HepG2 (cell line): ENCODE measurements around the gene CIB1. TPM values are rescaled to one million over a fixed set of nuclear protein-coding genes. Genes with fewer than 3 reads are reported as not detected.

Source experiments
- CREB3 ChIP-seq: sonication (generic); formaldehyde crosslinking; IDR thresholded peaks from 2 replicates; pipeline ENCODE4 v1.5.0; 2020; ENCODE audit warnings: missing genetic modification reagents
- DZIP1 ChIP-seq: sonication (generic); formaldehyde crosslinking; IDR thresholded peaks from 2 replicates; pipeline ENCODE4 v1.5.0; 2020; ENCODE audit warnings: mild to moderate bottlenecking, missing genetic modification reagents
- GMEB1 ChIP-seq: sonication (generic); formaldehyde crosslinking; IDR thresholded peaks from 2 replicates; pipeline ENCODE4 v1.5.1; 2020; ENCODE audit warnings: missing genetic modification reagents, mild to moderate bottlenecking, borderline replicate concordance
- MAX ChIP-seq: IDR thresholded peaks from 2 replicates; pipeline ENCODE4 v1.6.1; 2012; ENCODE audit warnings: inconsistent platforms
- RCOR2 ChIP-seq: IDR thresholded peaks from 2 replicates; pipeline ENCODE4 v1.6.1; 2016; ENCODE audit warnings: missing biosample characterization, missing genetic modification reagents
- SETDB1 ChIP-seq: sonication (generic); formaldehyde crosslinking; IDR thresholded peaks from 2 replicates; pipeline ENCODE4 v1.5.1; 2020; ENCODE audit warnings: missing genetic modification reagents, mild to moderate bottlenecking, borderline replicate concordance
- TOPORS ChIP-seq: sonication (generic); formaldehyde crosslinking; IDR thresholded peaks from 2 replicates; pipeline ENCODE4 v1.8.0; 2023; ENCODE audit warnings: mild to moderate bottlenecking, missing genetic modification reagents
- ZNF280D ChIP-seq: sonication (generic); formaldehyde crosslinking; IDR thresholded peaks from 2 replicates; pipeline ENCODE4 v1.5.1; 2020; ENCODE audit warnings: mild to moderate bottlenecking, missing genetic modification reagents
- ZNF616 ChIP-seq: sonication (generic); formaldehyde crosslinking; IDR thresholded peaks from 2 replicates; pipeline ENCODE4 v1.5.0; 2020; ENCODE audit warnings: low read depth, mild to moderate bottlenecking, missing genetic modification reagents
- ZNF639 ChIP-seq: conservative IDR thresholded peaks from 2 replicates; pipeline ENCODE4 v1.6.1; 2018; ENCODE audit warnings: missing genetic modification reagents
- ZNF687 ChIP-seq: sonication (generic); formaldehyde crosslinking; IDR thresholded peaks from 2 replicates; pipeline ENCODE4 v1.5.1; 2020; ENCODE audit warnings: mild to moderate bottlenecking, missing genetic modification reagents, moderate library complexity
- ZNF749 ChIP-seq: sonication (generic); formaldehyde crosslinking; IDR thresholded peaks from 2 replicates; pipeline ENCODE4 v1.8.0; 2022; ENCODE audit warnings: mild to moderate bottlenecking, missing genetic modification reagents, moderate library complexity, borderline replicate concordance
- polyA plus RNA-seq, 8 experiments: library from polyadenylated mRNA; depleted of rRNA in 3 of 8; stranded (reverse) in 7 of 8; unstranded in 1 of 8; fragments of >200 nt; fragmentation: Illumina TruSeq in 4 of 8; extraction: Trizol in 4 of 8; gene quantifications; 2 replicates each; pipeline versions ENCODE4 v1.2.1 to v1.2.3, GENCODE V29; 2011 to 2016; ENCODE audit warnings: low read depth in 4 of 8, missing spikeins in 1 of 8, mixed read lengths in 1 of 8; ENCODE audit not compliant: insufficient read depth in 1 of 8
- total RNA-seq, 5 experiments: library from RNA; depleted of rRNA; stranded (reverse); fragments of >200 nt; fragmentation: Illumina TruSeq; extraction: Trizol; gene quantifications; 2 replicates each; pipeline ENCODE4 v1.2.3, GENCODE V29; 2016; ENCODE audit warnings: low read depth in 1 of 5

The CIB1 gene
- total and polyA plus RNA-seq, 2 of the 13 experiments (the other 11 are each of a cell fraction or from before 2014, with no cell fraction given): 38.7 to 72.7 TPM

- TF ChIP-seq ZNF280D (CRISPR knock-in tag) (0 out of 2 replicates have a peak, but pooled peaks have one; percentile 27), SETDB1 (no peak), GMEB1 (CRISPR knock-in tag) (0 out of 2 replicates have a peak, but pooled peaks have one; percentile 31), CREB3 (0 out of 2 replicates have a peak, but pooled peaks have one; percentile 32), TOPORS (CRISPR knock-in tag) (0 out of 2 replicates have a peak, but pooled peaks have one; percentile 49), ZNF616 (CRISPR knock-in tag) (peak; percentile 48; the same call in 1 of the 2 replicates), DZIP1 (no peak), MAX (peak; percentile 84), ZNF749 (CRISPR knock-in tag) (peak; percentile 77; the same call in 1 of the 2 replicates), RCOR2 (CRISPR knock-in tag) (peak; percentile 35; the same call in 1 of the 2 replicates), ZNF687 (CRISPR knock-in tag) (peak; percentile 98), ZNF639 (CRISPR knock-in tag) (0 out of 2 replicates have a peak, but pooled peaks have one; percentile 49)
Observed at GRCh38 chr15:90249203-90249863, 15.6 kb upstream of the CIB1 start, which contains the start of gene TTLL13 (continued).
